ENCODE data around the gene NEUROG3. TPM values are rescaled to one million over a fixed set of nuclear protein-coding genes. Genes with fewer than 3 reads are reported as not detected.

Gene NEUROG3
- total RNA-seq, 2 experiments from 2014 or later: not detected

DNA sequence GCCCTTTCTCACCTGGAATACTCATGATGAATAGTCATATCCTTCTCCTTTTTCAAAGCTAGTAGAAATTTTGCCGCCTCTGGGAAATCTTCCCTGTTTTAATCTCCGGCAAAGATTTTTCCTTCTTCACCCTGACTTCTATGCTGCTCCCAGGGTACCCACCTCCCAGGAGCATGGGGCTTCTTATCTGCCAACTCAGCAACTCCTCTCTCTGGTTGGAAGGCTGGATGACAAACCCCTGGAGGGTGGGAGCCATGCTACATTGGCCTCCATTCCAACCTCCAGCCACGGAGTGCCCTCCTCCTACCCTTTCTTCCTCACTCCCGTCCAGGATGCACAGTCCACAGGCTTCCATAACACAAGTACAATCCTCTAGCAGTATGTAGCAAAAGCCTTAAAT is 19.9 kb downstream of the NEUROG3 start:
- H3K36me3 ChIP-seq (ENCODE audit: insufficient read depth, low read length): no peaks in the 10 kb centered on the region
- no peak for TF ChIP-seq EZH2phosphoT487 (IDR thresholded peaks at IDR 0.05; ENCODE audit: borderline replicate concordance, low read depth, low read length)
- TF ChIP-seq, protein P1, sequence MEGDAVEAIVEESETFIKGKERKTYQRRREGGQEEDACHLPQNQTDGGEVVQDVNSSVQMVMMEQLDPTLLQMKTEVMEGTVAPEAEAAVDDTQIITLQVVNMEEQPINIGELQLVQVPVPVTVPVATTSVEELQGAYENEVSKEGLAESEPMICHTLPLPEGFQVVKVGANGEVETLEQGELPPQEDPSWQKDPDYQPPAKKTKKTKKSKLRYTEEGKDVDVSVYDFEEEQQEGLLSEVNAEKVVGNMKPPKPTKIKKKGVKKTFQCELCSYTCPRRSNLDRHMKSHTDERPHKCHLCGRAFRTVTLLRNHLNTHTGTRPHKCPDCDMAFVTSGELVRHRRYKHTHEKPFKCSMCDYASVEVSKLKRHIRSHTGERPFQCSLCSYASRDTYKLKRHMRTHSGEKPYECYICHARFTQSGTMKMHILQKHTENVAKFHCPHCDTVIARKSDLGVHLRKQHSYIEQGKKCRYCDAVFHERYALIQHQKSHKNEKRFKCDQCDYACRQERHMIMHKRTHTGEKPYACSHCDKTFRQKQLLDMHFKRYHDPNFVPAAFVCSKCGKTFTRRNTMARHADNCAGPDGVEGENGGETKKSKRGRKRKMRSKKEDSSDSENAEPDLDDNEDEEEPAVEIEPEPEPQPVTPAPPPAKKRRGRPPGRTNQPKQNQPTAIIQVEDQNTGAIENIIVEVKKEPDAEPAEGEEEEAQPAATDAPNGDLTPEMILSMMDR (conservative IDR thresholded peaks at IDR 0.05; ENCODE audit: low read length): no peak
- no peak overlapping the region for H3K27ac ChIP-seq (ENCODE audit: low read depth, low read length, poor library complexity, severe bottlenecking)
- no peaks in the 10 kb centered on the region for H3K79me2 ChIP-seq (ENCODE audit: insufficient read depth, low read depth, low read length)
- no peaks in the 10 kb centered on the region for H4K20me1 ChIP-seq (ENCODE audit: insufficient read depth, low read length)
- intact Hi-C loops (cut with micrococcal nuclease; ENCODE audit: unreplicated experiment): no loop called here
- H3K9me3 ChIP-seq (ENCODE audit: low read length): peaks cover 18% of the 10 kb centered on the region
- ChIA-PET POLR2A (no interaction called here), CTCF (ENCODE audit: unreplicated experiment) (no interaction called here)
- no peak for DNase-seq (ENCODE audit: low spot score)
- no peaks in the 10 kb centered on the region for H3K9me2 ChIP-seq (ENCODE audit: insufficient read depth, low read length)
- H2AFZ ChIP-seq (ENCODE audit: low read length): no peak overlapping the region
- H3K4me2 ChIP-seq (ENCODE audit: low read length): no peak overlapping the region
- BruUV-seq (replicated peaks): no TSS peak
- no peaks in the 10 kb centered on the region for H3K4me1 ChIP-seq (ENCODE audit: insufficient read depth, low read length, poor library complexity, severe bottlenecking)
- H3K4me3 ChIP-seq (ENCODE audit: low read depth, low read length, poor library complexity, severe bottlenecking): no peak overlapping the region

GRCh38 chr10:69552268-69552667 is 21.0 kb downstream of the NEUROG3 start:
- no peak for DNase-seq (ENCODE audit: low spot score)
- POLR2A ChIA-PET: interaction anchor here (0.7 kb wide), 1 partner anchor 43 kb away, joined by 3 read pairs; no protein-coding TSS in a partner anchor
- H4K20me1 ChIP-seq (ENCODE audit: insufficient read depth, low read length): no peaks in the 10 kb centered on the region
- CTCF ChIA-PET (ENCODE audit: unreplicated experiment): no interaction called here
- H3K79me2 ChIP-seq (ENCODE audit: insufficient read depth, low read depth, low read length): no peaks in the 10 kb centered on the region
- no peaks in the 10 kb centered on the region for H3K36me3 ChIP-seq (ENCODE audit: insufficient read depth, low read length)
- intact Hi-C loops (cut with micrococcal nuclease; ENCODE audit: unreplicated experiment): no loop called here
- H3K9me3 ChIP-seq (ENCODE audit: low read length): peaks cover 18% of the 10 kb centered on the region
- H2AFZ ChIP-seq (ENCODE audit: low read length): no peak overlapping the region
- no peak overlapping the region for H3K27ac ChIP-seq (ENCODE audit: low read depth, low read length, poor library complexity, severe bottlenecking)
- H3K4me1 ChIP-seq (ENCODE audit: insufficient read depth, low read length, poor library complexity, severe bottlenecking): no peaks in the 10 kb centered on the region
- H3K9me2 ChIP-seq (ENCODE audit: insufficient read depth, low read length): no peaks in the 10 kb centered on the region
- TF ChIP-seq, protein P1 (conservative IDR thresholded peaks at IDR 0.05; ENCODE audit: low read length): no peak
- BruUV-seq (replicated peaks): no TSS peak
- no peak overlapping the region for H3K4me3 ChIP-seq (ENCODE audit: low read depth, low read length, poor library complexity, severe bottlenecking)
- H3K4me2 ChIP-seq (ENCODE audit: low read length): no peak overlapping the region

- no peaks in the 10 kb centered on the region for H3K4me1 ChIP-seq (ENCODE audit: insufficient read depth, low read length, poor library complexity, severe bottlenecking)
- no peak overlapping the region for H3K4me2 ChIP-seq (ENCODE audit: low read length)
- intact Hi-C loops (cut with micrococcal nuclease; ENCODE audit: unreplicated experiment): no loop called here
- POLR2A ChIA-PET: no interaction called here
- no peak overlapping the region for H3K4me3 ChIP-seq (ENCODE audit: low read depth, low read length, poor library complexity, severe bottlenecking)
- TF ChIP-seq, protein P1 (conservative IDR thresholded peaks at IDR 0.05; ENCODE audit: low read length): no peak
- TF ChIP-seq EZH2phosphoT487 (IDR thresholded peaks at IDR 0.05; ENCODE audit: borderline replicate concordance, low read depth, low read length): no peak
- no TSS peak for BruUV-seq (replicated peaks)
- H2AFZ ChIP-seq (ENCODE audit: low read length): no peak overlapping the region
- no peaks in the 10 kb centered on the region for H3K79me2 ChIP-seq (ENCODE audit: insufficient read depth, low read depth, low read length)
- no peak overlapping the region for H3K27ac ChIP-seq (ENCODE audit: low read depth, low read length, poor library complexity, severe bottlenecking)
- no peaks in the 10 kb centered on the region for H3K36me3 ChIP-seq (ENCODE audit: insufficient read depth, low read length)
- no peaks in the 10 kb centered on the region for H4K20me1 ChIP-seq (ENCODE audit: insufficient read depth, low read length)
- no peaks in the 10 kb centered on the region for H3K9me2 ChIP-seq (ENCODE audit: insufficient read depth, low read length)
- peaks cover 18% of the 10 kb centered on the region for H3K9me3 ChIP-seq (ENCODE audit: low read length)
- CTCF ChIA-PET (ENCODE audit: unreplicated experiment): no interaction called here
- peak; percentile 19 for DNase-seq (ENCODE audit: low spot score)
Observed at GRCh38 chr10:69549959-69550358, 23.3 kb downstream of the NEUROG3 start.

Data from OCI-LY7 (cell line).